SK-N-MC (cell line): ENCODE measurements around the gene ZBTB20.

ENCODE experiments used
- DNase-seq: peaks from one replicate; pipeline ENCODE4 v3.0.0-alpha.2; 2011; ENCODE audit warnings: low read depth, low spot score
- H3K27ac ChIP-seq: fragments of 200-600 bp; sonication (generic); 2 replicates; pipeline ENCODE4 v1.5.1; 2016; ENCODE audit warnings: mixed run types
- H3K36me3 ChIP-seq: fragments of 200-600 bp; sonication (generic); 2 replicates; pipeline ENCODE4 v1.6.1; 2017; ENCODE audit warnings: antibody characterized with exemption, low read length, mixed read lengths; ENCODE audit not compliant: insufficient read depth
- H3K4me3 ChIP-seq: fragments of 200-600 bp; sonication (generic); 2 replicates; pipeline ENCODE4 v1.5.1; 2016
- H3K9ac ChIP-seq: fragments of 200-600 bp; sonication (generic); 2 replicates; pipeline ENCODE4 v1.8.0; 2017; ENCODE audit warnings: mixed run types, mixed read lengths; ENCODE audit not compliant: insufficient read length
- H3K9me3 ChIP-seq: fragments of 200-600 bp; sonication (generic); 2 replicates; pipeline ENCODE4 v1.6.1; 2017; ENCODE audit warnings: low read depth, mild to moderate bottlenecking, antibody characterized with exemption, low read length, moderate library complexity, mixed read lengths
- EZH2 ChIP-seq: fragments of 200-600 bp; sonication (generic); IDR thresholded peaks from one replicate; pipeline ENCODE4 v1.6.1; 2017; ENCODE audit warnings: antibody characterized with exemption
- FOXP2 ChIP-seq: optimal IDR thresholded peaks from 2 replicates; pipeline ENCODE3; 2011; ENCODE audit warnings: mild to moderate bottlenecking, moderate library complexity; ENCODE audit not compliant: insufficient read depth; ENCODE audit errors: extremely low read length, control extremely low read depth
- POLR2AphosphoS5 ChIP-seq: IDR thresholded peaks from 2 replicates; pipeline ENCODE4 v1.6.1; 2012; ENCODE audit warnings: mild to moderate bottlenecking, low read depth, low read length, borderline replicate concordance

Gene ZBTB20

DNA sequence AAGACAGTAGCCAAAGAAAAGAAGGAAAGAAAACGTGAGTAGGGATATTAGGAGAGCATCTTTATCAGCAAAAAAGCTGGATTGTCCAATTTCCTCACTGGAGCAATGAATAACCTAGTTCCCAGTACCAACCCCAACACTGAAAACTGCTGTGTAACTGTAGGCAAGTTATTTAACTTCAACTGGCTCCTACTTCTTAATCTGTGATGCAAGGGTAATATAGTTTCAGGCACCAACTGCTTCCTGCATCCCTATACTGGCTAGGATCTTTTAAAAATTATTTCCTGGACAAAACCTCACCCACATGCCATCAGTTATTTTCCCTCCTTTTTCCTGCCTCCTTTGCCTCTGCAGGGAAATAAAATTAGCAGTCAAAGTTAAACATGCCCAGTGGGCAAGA, 59.6 kb downstream of the ZBTB20 start:
- H3K36me3 ChIP-seq, result no peaks in the 10 kb centered on the region
- TF ChIP-seq FOXP2 (no peak), POLR2AphosphoS5 (no peak), EZH2 (no peak)
- no peak overlapping the region for H3K9ac ChIP-seq
- no peak for DNase-seq
- no peaks in the 10 kb centered on the region for H3K9me3 ChIP-seq
- no peak overlapping the region for H3K27ac ChIP-seq
- no peak overlapping the region for H3K4me3 ChIP-seq

DNA sequence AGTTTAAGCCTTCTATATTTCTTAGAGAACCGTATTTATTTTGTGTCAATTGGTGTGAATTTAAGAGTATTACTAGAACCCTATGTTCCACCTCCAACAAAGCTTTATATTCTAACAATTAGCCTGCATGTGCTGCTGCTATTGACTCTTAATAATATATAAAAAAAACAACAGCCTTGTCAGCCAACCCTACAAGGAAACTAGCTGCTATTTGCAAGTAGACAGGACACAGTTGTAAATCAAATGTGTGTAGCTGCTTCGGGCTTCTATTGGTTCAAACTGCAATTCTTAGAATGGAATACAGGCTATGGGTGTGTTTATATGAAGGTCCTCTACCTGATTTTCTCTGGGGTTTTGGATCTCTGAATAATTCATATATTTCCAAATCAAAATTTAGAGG, 60.7 kb downstream of the ZBTB20 start:
- Histone ChIP-seq H3K4me3 (no peak overlapping the region), H3K36me3 (no peaks in the 10 kb centered on the region), H3K9me3 (no peaks in the 10 kb centered on the region), H3K9ac (no peak overlapping the region), H3K27ac (no peak overlapping the region)
- TF ChIP-seq POLR2AphosphoS5 (no peak), FOXP2 (no peak), EZH2 (no peak)
- no peak for DNase-seq

DNA sequence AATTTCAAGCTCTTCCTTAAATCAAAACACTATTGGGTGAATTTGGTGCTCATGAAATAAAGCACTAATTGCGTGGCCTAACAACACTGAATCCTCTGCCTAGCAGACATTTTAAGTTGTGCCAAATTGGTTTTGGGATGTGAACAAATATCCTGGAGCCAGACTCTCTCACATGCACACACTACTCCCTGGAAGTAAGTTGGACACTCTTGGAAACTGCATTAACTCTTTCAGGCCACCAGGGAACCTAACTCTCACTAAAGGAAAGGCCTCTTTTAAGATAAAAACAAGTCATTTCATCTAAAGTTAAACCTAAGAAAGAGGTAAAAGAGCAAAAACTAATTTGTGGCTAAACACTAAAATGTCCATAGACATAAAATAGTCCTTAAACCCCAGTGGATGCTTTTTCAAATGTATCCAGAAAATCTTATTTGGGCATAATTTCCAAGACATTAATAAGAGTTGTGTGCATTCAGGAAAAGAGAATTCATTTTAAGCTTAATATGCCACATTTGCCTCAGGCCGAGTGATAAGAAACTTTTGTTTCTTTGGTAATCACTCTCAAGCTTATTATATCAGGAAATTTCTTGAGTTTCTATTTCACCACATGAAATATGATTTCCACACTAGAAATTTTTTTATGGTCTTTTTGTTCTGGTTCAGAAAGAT, 61.8 kb downstream of the ZBTB20 start:
- H3K27ac ChIP-seq, result no peak overlapping the region
- no peak overlapping the region for H3K9ac ChIP-seq
- no peak overlapping the region for H3K4me3 ChIP-seq
- TF ChIP-seq EZH2 (no peak), POLR2AphosphoS5 (no peak), FOXP2 (no peak)
- DNase-seq, result no peak
- no peaks in the 10 kb centered on the region for H3K9me3 ChIP-seq
- H3K36me3 ChIP-seq, result no peaks in the 10 kb centered on the region

DNA sequence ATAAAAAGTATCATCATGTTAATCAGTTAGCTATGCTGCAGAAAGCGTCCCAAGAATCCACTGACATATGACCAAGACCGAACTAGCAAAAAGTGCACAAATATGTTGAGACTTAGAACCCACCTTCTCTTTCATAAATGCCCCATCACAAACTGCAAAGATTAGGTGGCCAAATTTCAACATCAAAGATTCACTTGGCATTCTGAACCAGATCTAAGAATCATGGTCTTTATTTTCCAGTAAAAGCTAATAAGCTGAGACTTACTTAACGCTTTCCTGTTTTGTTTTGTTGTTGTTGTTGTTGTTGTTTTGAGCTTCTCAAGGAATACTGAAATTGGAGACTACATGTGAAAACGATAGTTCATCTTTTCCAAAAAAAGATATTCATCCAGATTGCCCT, 62.4 kb downstream of the ZBTB20 start:
- no peak overlapping the region for H3K27ac ChIP-seq
- TF ChIP-seq POLR2AphosphoS5 (no peak), EZH2 (no peak), FOXP2 (no peak)
- no peaks in the 10 kb centered on the region for H3K9me3 ChIP-seq
- no peak overlapping the region for H3K4me3 ChIP-seq
- H3K36me3 ChIP-seq, result no peaks in the 10 kb centered on the region
- no peak for DNase-seq
- H3K9ac ChIP-seq, result no peak overlapping the region

DNA sequence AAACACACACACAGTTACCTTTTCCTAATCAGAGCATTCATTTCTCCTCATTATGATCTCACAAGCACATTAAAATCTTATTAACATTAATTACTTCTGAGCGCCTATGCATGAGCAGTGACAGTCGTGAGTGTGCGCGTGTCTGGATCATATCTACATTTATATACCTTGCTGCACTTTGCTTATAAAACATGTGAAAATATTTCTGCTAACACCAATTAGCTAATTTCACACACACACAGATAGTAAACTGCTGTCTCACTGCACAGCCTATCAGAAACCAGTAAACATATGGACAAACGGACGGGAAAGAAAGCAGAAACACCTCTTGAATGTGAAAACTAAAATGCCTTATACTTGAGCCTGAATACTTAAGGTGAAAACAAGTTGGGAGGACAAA, 64.8 kb downstream of the ZBTB20 start:
- no peak overlapping the region for H3K4me3 ChIP-seq
- H3K27ac ChIP-seq, result no peak overlapping the region
- no peaks in the 10 kb centered on the region for H3K9me3 ChIP-seq
- DNase-seq, result no peak
- TF ChIP-seq FOXP2 (no peak), EZH2 (no peak), POLR2AphosphoS5 (no peak)
- no peak overlapping the region for H3K9ac ChIP-seq
- H3K36me3 ChIP-seq, result no peaks in the 10 kb centered on the region

DNA sequence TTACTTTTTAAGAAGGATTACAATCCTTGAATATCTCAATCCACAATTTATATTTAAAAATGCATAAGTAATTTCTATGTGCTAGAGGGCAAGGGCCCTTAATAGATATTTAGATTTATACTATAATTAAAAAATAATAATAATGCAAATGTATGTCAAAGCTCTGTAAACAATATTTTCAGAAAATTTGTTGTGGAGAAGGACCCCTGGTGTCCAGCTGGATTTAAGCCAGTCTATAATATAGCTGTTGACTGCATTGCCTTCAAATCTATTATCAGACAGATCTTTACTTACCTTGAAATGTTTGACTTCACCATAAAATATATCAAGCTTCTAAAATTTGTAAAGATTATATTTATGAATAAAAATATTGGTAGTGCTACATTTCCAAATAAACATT, 65.6 kb downstream of the ZBTB20 start:
- DNase-seq, result no peak
- Histone ChIP-seq H3K4me3 (no peak overlapping the region), H3K9me3 (no peaks in the 10 kb centered on the region), H3K36me3 (no peaks in the 10 kb centered on the region), H3K27ac (no peak overlapping the region), H3K9ac (no peak overlapping the region)
- TF ChIP-seq EZH2, result no peak
- TF ChIP-seq FOXP2, result no peak
- TF ChIP-seq POLR2AphosphoS5, result no peak

DNA sequence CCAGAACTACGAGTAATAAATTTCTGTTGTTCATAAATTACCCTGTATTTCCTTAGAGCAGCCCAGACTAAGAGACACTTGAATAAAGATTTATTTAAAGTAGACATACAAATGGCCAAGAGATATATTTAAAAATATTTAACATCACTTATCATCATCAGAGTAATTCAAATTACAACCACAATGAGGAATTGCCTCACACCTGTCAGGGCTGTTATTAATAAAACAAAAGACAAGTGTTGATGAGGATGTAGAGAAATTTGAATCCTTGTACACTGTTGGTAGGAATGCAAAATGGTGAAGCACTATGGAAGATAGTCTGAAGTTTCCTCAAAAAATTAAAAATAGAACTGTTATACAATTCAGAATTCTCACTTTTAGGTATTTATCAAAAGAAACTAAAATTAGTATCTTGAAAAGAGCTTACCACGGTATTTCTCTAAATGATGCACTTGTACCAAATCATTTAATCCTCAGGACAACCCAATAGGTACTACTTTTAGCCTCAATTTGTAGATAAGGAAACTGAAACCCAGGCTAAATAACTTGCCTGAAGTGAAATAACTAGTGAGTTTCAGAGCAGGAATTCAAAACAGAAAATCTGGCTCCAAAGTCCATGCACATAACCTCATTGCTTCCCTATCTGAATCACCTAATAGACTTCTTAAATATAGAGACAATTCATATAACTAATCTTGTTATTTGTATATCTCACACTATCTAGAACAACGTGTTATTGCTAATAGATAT, 69.4 kb downstream of the ZBTB20 start:
- H3K27ac ChIP-seq, result no peak overlapping the region
- DNase-seq, result no peak
- TF ChIP-seq POLR2AphosphoS5, result no peak
- TF ChIP-seq FOXP2, result no peak
- TF ChIP-seq EZH2, result no peak
- H3K36me3 ChIP-seq, result no peaks in the 10 kb centered on the region
- no peaks in the 10 kb centered on the region for H3K9me3 ChIP-seq
- no peak overlapping the region for H3K4me3 ChIP-seq
- no peak overlapping the region for H3K9ac ChIP-seq

DNA sequence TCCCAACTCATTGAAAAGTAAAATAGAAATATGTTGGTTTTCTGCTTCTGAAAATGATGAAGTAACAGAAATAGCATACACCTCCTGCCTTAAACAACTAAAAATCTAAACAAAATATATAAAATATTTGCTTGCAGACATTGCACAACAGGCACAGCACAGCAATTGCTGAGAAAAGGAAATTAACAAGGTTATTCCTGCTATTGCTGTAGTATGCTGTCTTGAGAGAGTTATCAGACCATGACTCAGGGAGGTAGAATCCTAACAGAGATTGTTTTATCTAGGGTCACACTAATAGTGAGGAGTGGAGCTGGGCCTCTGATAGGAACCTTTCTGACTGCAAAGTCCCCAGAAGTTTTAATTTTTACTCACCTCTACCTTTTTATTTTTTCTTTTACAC, 72.6 kb downstream of the ZBTB20 start:
- TF ChIP-seq FOXP2 (no peak), EZH2 (no peak), POLR2AphosphoS5 (no peak)
- no peaks in the 10 kb centered on the region for H3K9me3 ChIP-seq
- H3K36me3 ChIP-seq, result no peaks in the 10 kb centered on the region
- no peak overlapping the region for H3K9ac ChIP-seq
- DNase-seq, result no peak
- H3K27ac ChIP-seq, result no peak overlapping the region
- H3K4me3 ChIP-seq, result no peak overlapping the region

DNA sequence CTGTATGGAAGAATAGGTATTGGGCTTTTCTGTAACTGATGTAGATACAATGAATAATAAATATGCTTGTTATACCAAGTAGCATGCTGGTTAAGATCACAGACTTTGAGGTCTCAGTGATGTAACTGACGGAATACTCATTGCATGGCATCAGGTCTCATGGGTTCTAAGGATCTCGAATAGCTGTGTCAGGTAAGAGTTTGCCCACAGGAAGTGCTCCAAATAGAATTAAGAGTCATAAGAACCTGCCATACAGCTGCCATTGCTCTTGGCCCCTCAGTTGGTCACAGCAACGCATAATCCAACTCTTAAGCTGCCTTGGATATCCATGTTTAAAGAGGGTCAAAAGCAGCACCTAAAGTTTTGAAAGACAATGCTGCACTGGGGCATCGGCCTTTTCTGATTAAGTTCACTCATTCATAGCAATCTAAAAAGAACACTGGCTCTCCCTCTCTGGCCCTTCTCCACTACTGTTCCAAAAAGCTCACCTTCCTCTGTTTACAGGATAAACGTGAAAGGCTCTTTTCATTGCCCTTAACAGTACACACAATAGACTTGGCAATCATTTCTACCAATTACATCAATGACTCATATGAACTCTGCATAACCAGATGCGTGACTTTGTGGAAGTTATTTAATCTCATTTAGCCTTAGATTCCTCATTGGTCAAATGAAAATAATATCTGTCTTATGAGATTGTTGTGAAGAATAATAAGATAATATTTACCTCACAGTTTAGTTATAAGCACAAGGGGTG, 74.6 kb downstream of the ZBTB20 start:
- no peak overlapping the region for H3K27ac ChIP-seq

More for the DNA sequence above, 74.6 kb downstream of the ZBTB20 start:
- Histone ChIP-seq H3K4me3 (no peak overlapping the region), H3K9ac (no peak overlapping the region), H3K9me3 (no peaks in the 10 kb centered on the region), H3K36me3 (no peaks in the 10 kb centered on the region)
- DNase-seq, result no peak
- no peak for TF ChIP-seq EZH2
- no peak for TF ChIP-seq FOXP2
- no peak for TF ChIP-seq POLR2AphosphoS5
